ENCODE results near the gene BICD1. TPM values are rescaled to one million over a fixed set of nuclear protein-coding genes. Genes with fewer than 3 reads are reported as not detected.

BICD1 gene
- total RNA-seq, 1 donor from 2014 or later, result 38.6 TPM

DNA sequence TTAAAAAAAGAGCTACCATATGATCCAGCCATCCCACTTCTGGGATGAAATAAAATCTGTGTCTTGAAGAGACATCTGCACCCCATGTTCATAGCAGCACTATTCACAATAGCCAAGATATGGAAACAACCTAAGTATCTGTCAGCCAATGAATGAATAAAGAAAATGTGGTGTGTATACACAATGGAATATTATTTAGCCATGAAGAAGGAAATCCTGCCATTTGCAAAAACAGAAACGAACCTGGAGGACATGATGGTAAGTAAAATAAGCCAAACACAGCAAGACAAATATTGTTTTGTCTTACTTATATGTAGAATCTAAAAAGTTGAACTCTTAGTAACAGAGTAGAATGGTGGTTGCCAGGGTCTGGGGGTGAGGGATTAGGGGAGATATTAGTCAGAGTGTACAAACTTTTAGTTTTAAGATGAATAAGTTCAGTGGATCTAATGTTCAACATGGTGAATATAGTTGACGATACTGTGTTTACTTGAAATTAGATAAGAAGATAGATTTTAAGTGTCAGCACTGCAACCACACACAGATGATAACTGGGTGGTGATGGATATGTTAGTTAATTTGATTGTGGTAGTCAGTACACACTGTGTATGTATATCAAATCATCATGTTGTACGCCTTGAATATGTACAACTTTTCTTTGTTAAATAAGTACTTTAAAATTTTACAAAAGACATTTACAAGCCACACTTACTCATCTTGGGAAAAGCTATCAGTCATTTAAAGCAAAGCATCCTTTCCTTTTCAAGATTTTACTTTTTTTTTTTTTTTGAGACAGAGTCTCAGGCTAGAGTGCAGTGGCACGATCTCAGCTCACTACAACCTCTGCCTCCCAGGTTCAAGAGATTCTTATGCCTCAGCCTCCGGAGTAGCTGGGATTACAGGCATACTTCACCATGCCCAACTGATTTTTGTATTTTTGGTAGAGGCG lies 89.9 kb downstream of the BICD1 start:
- Mint-ChIP-seq H3K27ac (no peak overlapping the region), H3K4me1 (peaks cover 8% of the 10 kb centered on the region), H3K9me3 (peaks cover 43% of the 10 kb centered on the region), H3K4me3 (no peak overlapping the region), H3K36me3 (peaks cover 46% of the 10 kb centered on the region), H3K27me3 (ENCODE audit: low read depth) (no peaks in the 10 kb centered on the region)
- TF ChIP-seq, protein P1, sequence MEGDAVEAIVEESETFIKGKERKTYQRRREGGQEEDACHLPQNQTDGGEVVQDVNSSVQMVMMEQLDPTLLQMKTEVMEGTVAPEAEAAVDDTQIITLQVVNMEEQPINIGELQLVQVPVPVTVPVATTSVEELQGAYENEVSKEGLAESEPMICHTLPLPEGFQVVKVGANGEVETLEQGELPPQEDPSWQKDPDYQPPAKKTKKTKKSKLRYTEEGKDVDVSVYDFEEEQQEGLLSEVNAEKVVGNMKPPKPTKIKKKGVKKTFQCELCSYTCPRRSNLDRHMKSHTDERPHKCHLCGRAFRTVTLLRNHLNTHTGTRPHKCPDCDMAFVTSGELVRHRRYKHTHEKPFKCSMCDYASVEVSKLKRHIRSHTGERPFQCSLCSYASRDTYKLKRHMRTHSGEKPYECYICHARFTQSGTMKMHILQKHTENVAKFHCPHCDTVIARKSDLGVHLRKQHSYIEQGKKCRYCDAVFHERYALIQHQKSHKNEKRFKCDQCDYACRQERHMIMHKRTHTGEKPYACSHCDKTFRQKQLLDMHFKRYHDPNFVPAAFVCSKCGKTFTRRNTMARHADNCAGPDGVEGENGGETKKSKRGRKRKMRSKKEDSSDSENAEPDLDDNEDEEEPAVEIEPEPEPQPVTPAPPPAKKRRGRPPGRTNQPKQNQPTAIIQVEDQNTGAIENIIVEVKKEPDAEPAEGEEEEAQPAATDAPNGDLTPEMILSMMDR (IDR thresholded peaks at IDR 0.05; ENCODE audit: unreplicated experiment), result no peak
- DNase-seq (ENCODE audit: low spot score in 2 of 2, unreplicated experiment in 2 of 2), result no peak

DNA sequence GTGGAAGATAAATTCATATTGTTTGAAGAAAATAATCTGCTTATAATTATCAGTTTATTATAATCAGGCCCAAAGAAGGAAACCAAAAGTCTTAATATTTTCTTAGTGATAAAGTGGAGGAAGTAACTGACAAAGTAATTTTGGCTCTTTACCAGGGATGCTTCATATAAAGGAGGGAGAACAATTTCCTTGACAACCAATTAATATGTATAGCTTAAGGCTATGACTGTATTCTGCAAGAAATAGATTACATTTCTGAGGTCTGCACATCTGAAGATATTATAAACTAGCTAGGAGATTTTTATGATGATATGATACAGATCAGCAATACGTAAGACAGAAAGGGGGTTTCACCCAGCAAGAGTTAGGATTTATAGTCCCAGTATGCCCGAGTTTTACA lies 90.8 kb downstream of the BICD1 start:
- H3K27me3 Mint-ChIP-seq (ENCODE audit: low read depth), result no peaks in the 10 kb centered on the region
- peak overlapping the region; percentile 1 for H3K27ac Mint-ChIP-seq
- H3K4me1 Mint-ChIP-seq, result peaks cover 8% of the 10 kb centered on the region
- H3K36me3 Mint-ChIP-seq, result peaks cover 41% of the 10 kb centered on the region
- H3K4me3 Mint-ChIP-seq, result no peak overlapping the region
- peaks cover 38% of the 10 kb centered on the region for H3K9me3 Mint-ChIP-seq
- TF ChIP-seq, protein P1 (IDR thresholded peaks at IDR 0.05; ENCODE audit: unreplicated experiment), result no peak
- DNase-seq (ENCODE audit: low spot score in 2 of 2, unreplicated experiment in 2 of 2), result no peak

DNA sequence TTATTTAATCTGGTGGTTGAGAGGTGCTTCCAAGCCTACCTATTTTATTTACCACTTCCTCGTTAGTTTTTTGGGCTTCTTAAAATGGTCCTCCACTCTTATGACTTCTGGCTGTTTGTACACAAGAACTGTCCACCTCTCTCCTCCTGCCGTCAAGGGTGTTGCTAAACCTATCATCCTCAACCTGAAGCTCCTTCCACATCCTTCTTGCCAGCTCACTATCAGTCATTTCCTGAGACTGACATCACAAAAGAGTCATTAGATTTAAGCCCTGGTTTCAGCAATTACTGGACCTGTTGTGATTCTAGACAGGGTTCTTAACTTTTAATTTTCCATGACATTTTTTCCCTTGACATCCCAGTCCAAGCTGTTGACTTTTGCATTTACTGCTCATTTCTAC lies 91.9 kb downstream of the BICD1 start:
- TF ChIP-seq, protein P1 (IDR thresholded peaks at IDR 0.05; ENCODE audit: unreplicated experiment), result no peak
- no peak for DNase-seq (ENCODE audit: low spot score in 2 of 2, unreplicated experiment in 2 of 2)
- Mint-ChIP-seq H3K27me3 (ENCODE audit: low read depth) (no peaks in the 10 kb centered on the region), H3K4me3 (no peak overlapping the region), H3K27ac (no peak overlapping the region), H3K9me3 (peaks cover 28% of the 10 kb centered on the region), H3K36me3 (peaks cover 31% of the 10 kb centered on the region), H3K4me1 (peaks cover 8% of the 10 kb centered on the region)

DNA sequence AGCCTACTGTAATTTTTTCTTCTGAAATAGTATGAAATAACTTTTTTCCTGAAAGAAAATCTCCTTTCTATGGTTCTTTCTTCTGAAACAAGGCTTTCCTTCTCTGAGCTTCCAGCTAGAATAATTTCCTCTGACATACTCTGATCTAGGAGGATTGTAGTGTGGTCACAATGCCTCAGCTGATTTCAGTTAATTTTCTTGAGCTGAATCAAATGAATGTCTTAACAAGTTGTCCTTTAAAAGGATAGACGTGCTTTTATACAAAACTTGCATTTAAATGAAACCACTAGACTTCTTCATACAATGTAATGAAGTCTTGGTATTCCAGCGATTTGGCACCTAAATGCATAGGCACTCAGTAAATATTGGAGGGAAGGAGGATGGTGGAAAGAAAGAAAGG lies 94.4 kb downstream of the BICD1 start:
- no peak for DNase-seq (ENCODE audit: low spot score in 2 of 2, unreplicated experiment in 2 of 2)
- H3K4me3 Mint-ChIP-seq, result no peak overlapping the region
- no peaks in the 10 kb centered on the region for H3K27me3 Mint-ChIP-seq (ENCODE audit: low read depth)
- no peak overlapping the region for H3K27ac Mint-ChIP-seq
- peaks cover 8% of the 10 kb centered on the region for H3K4me1 Mint-ChIP-seq
- H3K36me3 Mint-ChIP-seq, result peaks cover 18% of the 10 kb centered on the region
- TF ChIP-seq, protein P1 (IDR thresholded peaks at IDR 0.05; ENCODE audit: unreplicated experiment), result no peak
- peaks cover 12% of the 10 kb centered on the region for H3K9me3 Mint-ChIP-seq

DNA sequence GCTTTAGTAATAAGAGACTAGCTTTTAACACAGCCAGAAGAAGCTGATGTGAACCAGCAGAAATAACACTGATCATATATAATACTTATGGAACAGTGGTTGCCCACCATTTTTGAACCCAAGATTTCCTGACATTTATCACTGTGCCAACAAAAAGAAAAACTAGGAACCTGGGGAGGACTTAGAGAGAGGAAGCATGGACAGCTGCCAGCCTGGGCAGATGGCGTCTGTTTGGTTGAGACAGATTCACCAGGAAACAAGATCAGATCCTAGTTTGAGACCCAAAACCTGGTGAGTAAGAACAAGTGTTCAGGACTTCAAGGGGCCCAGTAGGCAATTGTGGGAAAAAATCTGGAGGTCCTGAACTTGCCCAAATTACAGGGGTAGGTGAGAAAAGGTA lies 95.3 kb downstream of the BICD1 start:
- peaks cover 9% of the 10 kb centered on the region for H3K9me3 Mint-ChIP-seq
- H3K27me3 Mint-ChIP-seq (ENCODE audit: low read depth), result no peaks in the 10 kb centered on the region
- H3K4me1 Mint-ChIP-seq, result peaks cover 8% of the 10 kb centered on the region
- H3K27ac Mint-ChIP-seq, result no peak overlapping the region
- no peak for DNase-seq (ENCODE audit: low spot score in 2 of 2, unreplicated experiment in 2 of 2)
- TF ChIP-seq, protein P1 (IDR thresholded peaks at IDR 0.05; ENCODE audit: unreplicated experiment), result no peak
- no peak overlapping the region for H3K4me3 Mint-ChIP-seq
- H3K36me3 Mint-ChIP-seq, result peaks cover 14% of the 10 kb centered on the region
